ENCODE measurements around the gene RAB9A.
"Not testable (repeated sequence)": the region's sequence is repeated elsewhere in the genome, so short reads cannot be mapped to it uniquely, and the experiment has no call there.

RAB9A gene

DNA sequence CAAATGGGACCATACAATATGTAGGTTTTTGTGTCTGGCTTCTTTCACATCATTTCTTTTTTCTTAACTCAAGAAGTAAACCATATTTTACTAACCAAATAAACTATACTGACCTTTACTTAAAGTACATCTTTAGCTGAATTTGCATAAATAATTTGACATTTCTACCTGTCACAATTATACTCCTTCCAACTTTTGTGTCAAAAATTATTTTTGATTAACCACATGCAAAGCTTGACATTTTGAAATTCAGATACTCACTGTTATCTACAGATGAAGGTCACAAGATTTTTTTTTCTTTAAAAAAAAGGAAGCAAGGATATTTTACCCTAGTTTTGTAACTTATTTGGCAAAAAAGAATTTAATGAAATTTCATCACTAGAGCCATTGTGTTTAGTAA is 12.0 kb upstream of the RAB9A start:
- Histone ChIP-seq H3K27ac (replicated peaks) (no peak overlapping the region), H3K4me3 (replicated peaks; ENCODE audit: insufficient read depth, low read length) (no peak overlapping the region), H3K27me3 (ENCODE audit: insufficient read depth, poor library complexity, severe bottlenecking) (no peaks in the 10 kb centered on the region)
- TF ChIP-seq GABPA (IDR thresholded peaks at IDR 0.05; ENCODE audit: low read depth): no peak
- TF ChIP-seq SPI1 (IDR thresholded peaks at IDR 0.05; ENCODE audit: borderline replicate concordance, low read depth): no peak
- DNase-seq (ENCODE audit: low read depth in 1 of 2, low spot score in 1 of 2): no peak

DNA sequence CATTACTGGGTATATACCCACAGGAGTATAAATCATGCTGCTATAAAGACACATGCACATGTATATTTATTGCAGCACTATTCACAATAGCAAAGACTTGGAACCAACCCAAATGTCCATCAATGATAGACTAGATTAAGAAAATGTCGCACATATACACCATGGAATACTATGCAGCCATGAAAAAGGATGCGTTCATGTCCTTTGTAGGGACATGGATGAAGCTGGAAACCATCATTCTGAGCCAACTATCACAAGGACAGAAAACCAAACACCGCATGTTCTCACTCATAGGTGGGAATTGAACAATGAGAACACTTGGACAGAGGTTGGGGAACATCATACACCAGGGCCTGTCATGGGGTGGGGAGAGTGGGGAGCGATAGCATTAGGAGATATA is 9.2 kb upstream of the RAB9A start:
- H3K27ac ChIP-seq (replicated peaks); DNase-seq (ENCODE audit: low read depth in 1 of 2, low spot score in 1 of 2); H3K4me3 ChIP-seq (replicated peaks; ENCODE audit: insufficient read depth, low read length); H3K27me3 ChIP-seq (ENCODE audit: insufficient read depth, poor library complexity, severe bottlenecking): not testable (repeated sequence)

DNA sequence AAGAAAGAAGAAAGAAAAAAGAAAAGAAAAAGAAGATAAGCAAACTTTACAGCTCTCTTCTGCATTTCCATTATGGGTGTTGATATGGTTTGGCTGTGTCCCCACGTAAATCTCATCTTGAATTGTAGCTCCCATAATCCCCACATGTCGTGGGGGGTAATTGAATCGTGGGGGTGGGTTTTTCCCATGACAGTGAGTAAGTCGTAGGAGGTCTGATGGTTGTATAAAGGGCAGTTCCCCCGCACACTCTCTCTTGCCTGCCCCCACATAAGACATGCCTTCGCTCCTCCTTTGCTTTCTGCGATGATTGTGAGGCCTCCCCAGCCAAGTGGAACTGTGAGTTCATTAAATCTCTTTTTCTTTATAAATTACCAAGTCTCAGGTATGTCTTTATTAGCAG is 7.3 kb upstream of the RAB9A start:
- no peak for TF ChIP-seq POLR2AphosphoS5 (IDR thresholded peaks at IDR 0.05; ENCODE audit: low read depth)
- TF ChIP-seq GABPA (IDR thresholded peaks at IDR 0.05; ENCODE audit: low read depth): no peak
- TF ChIP-seq SPI1 (IDR thresholded peaks at IDR 0.05; ENCODE audit: borderline replicate concordance, low read depth): no peak
- TF ChIP-seq, protein P1, sequence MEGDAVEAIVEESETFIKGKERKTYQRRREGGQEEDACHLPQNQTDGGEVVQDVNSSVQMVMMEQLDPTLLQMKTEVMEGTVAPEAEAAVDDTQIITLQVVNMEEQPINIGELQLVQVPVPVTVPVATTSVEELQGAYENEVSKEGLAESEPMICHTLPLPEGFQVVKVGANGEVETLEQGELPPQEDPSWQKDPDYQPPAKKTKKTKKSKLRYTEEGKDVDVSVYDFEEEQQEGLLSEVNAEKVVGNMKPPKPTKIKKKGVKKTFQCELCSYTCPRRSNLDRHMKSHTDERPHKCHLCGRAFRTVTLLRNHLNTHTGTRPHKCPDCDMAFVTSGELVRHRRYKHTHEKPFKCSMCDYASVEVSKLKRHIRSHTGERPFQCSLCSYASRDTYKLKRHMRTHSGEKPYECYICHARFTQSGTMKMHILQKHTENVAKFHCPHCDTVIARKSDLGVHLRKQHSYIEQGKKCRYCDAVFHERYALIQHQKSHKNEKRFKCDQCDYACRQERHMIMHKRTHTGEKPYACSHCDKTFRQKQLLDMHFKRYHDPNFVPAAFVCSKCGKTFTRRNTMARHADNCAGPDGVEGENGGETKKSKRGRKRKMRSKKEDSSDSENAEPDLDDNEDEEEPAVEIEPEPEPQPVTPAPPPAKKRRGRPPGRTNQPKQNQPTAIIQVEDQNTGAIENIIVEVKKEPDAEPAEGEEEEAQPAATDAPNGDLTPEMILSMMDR (IDR thresholded peaks at IDR 0.05; ENCODE audit: insufficient read depth, low read length): no peak
- TF ChIP-seq, protein P2, sequence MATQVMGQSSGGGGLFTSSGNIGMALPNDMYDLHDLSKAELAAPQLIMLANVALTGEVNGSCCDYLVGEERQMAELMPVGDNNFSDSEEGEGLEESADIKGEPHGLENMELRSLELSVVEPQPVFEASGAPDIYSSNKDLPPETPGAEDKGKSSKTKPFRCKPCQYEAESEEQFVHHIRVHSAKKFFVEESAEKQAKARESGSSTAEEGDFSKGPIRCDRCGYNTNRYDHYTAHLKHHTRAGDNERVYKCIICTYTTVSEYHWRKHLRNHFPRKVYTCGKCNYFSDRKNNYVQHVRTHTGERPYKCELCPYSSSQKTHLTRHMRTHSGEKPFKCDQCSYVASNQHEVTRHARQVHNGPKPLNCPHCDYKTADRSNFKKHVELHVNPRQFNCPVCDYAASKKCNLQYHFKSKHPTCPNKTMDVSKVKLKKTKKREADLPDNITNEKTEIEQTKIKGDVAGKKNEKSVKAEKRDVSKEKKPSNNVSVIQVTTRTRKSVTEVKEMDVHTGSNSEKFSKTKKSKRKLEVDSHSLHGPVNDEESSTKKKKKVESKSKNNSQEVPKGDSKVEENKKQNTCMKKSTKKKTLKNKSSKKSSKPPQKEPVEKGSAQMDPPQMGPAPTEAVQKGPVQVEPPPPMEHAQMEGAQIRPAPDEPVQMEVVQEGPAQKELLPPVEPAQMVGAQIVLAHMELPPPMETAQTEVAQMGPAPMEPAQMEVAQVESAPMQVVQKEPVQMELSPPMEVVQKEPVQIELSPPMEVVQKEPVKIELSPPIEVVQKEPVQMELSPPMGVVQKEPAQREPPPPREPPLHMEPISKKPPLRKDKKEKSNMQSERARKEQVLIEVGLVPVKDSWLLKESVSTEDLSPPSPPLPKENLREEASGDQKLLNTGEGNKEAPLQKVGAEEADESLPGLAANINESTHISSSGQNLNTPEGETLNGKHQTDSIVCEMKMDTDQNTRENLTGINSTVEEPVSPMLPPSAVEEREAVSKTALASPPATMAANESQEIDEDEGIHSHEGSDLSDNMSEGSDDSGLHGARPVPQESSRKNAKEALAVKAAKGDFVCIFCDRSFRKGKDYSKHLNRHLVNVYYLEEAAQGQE (IDR thresholded peaks at IDR 0.05; ENCODE audit: insufficient replicate concordance, low read depth): no peak
- H3K27ac ChIP-seq (replicated peaks): no peak overlapping the region

DNA sequence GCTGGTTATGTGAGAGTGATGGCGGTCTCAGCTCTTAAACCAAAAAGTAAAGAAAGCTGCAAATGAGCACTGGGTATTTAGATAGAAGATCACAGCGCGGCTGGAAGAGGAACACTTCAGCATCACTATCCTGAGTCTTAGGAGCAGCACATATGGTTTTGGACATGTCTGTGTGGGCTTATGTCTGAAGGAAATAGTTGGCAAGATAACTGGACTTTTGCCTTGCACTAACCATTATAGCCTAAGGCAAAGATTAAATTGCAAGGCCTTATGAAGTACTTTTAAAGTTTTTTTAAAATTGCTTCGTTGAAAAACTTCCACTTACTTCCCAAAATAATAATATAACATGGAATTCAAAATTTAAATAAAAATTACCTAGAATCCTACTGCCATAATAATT is 4.6 kb upstream of the RAB9A start:
- TF ChIP-seq POLR2AphosphoS5 (IDR thresholded peaks at IDR 0.05; ENCODE audit: low read depth) (no peak), GABPA (IDR thresholded peaks at IDR 0.05; ENCODE audit: low read depth) (no peak), SPI1 (IDR thresholded peaks at IDR 0.05; ENCODE audit: borderline replicate concordance, low read depth) (no peak)
- TF ChIP-seq, protein P2 (IDR thresholded peaks at IDR 0.05; ENCODE audit: insufficient replicate concordance, low read depth): no peak
- TF ChIP-seq, protein P1 (IDR thresholded peaks at IDR 0.05; ENCODE audit: insufficient read depth, low read length): no peak
- DNase-seq (ENCODE audit: low read depth in 1 of 2, low spot score in 1 of 2): no peak
- Histone ChIP-seq H3K4me3 (replicated peaks; ENCODE audit: insufficient read depth, low read length) (no peak overlapping the region), H3K27ac (replicated peaks) (no peak overlapping the region), H3K27me3 (ENCODE audit: insufficient read depth, poor library complexity, severe bottlenecking) (no peaks in the 10 kb centered on the region)

More for the DNA sequence above, 7.3 kb upstream of the RAB9A start:
- no peaks in the 10 kb centered on the region for H3K27me3 ChIP-seq (ENCODE audit: insufficient read depth, poor library complexity, severe bottlenecking)
- DNase-seq (ENCODE audit: low read depth in 1 of 2, low spot score in 1 of 2): no peak
- no peak overlapping the region for H3K4me3 ChIP-seq (replicated peaks; ENCODE audit: insufficient read depth, low read length)

DNA sequence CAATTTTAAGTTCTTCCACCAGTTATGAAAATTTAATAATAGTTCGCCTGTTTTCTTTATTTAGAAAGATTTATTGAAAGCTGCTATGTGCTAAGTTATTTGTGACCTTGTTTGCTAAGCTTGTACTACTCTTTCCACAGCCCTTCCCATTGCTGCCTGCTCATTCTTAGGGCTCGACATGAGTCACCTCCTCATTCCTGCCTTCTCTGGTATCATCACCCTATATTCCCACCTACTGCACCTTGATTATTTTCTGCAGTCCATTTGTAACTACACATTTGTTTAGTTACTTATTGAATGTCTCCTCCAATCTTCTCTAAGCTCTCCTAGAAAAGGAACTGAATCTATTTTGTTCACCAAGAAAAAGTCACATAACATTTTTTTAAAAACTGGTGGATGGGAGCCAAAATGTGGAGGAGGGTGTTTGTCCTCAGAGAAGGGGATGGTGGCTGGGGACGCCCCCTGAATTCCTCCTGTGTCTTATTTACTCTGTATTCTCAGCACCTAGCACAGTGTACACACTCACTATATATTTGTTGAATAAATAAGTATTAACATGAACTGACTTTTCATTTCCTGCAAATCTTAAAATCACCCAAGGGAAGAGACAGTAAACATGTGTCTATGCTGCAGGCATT is 3.7 kb upstream of the RAB9A start:
- H3K27me3 ChIP-seq (ENCODE audit: insufficient read depth, poor library complexity, severe bottlenecking): no peaks in the 10 kb centered on the region
- no peak for DNase-seq (ENCODE audit: low read depth in 1 of 2, low spot score in 1 of 2)
- H3K27ac ChIP-seq (replicated peaks): no peak overlapping the region
- TF ChIP-seq GABPA (IDR thresholded peaks at IDR 0.05; ENCODE audit: low read depth) (no peak), POLR2AphosphoS5 (IDR thresholded peaks at IDR 0.05; ENCODE audit: low read depth) (no peak), SPI1 (IDR thresholded peaks at IDR 0.05; ENCODE audit: borderline replicate concordance, low read depth) (no peak)
- TF ChIP-seq, protein P2 (IDR thresholded peaks at IDR 0.05; ENCODE audit: insufficient replicate concordance, low read depth): no peak
- TF ChIP-seq, protein P1 (IDR thresholded peaks at IDR 0.05; ENCODE audit: insufficient read depth, low read length): no peak
- no peak overlapping the region for H3K4me3 ChIP-seq (replicated peaks; ENCODE audit: insufficient read depth, low read length)

All from HL-60 (cell line).